Memory B cell (primary cell): ENCODE results near the gene PTPRCAP.
"Not testable (repeated sequence)": the region's sequence is repeated elsewhere in the genome, so short reads cannot be mapped to it uniquely, and the experiment has no call there.

Source experiments
- ATAC-seq: fragments of 150-1000 bp; cut with Tn5 transposase; 2 replicates; pipeline ENCODE4 v1.10.0; 2021; ENCODE audit warnings: low read depth, mild to moderate bottlenecking, moderate library complexity
- DNase-seq, 2 donors: peaks; one replicate each; pipeline ENCODE4 v3.0.0; 2022; ENCODE audit warnings: low spot score in 2 of 2
- H3K27ac Mint-ChIP-seq: one replicate; pipeline ENCODE4 v1.8.0; 2022; ENCODE audit warnings: mild to moderate bottlenecking, moderate library complexity, mixed read lengths
- H3K27me3 Mint-ChIP-seq: one replicate; pipeline ENCODE4 v1.8.0; 2022; ENCODE audit warnings: mixed read lengths
- H3K36me3 Mint-ChIP-seq: one replicate; pipeline ENCODE4 v1.8.0; 2022; ENCODE audit warnings: mild to moderate bottlenecking, mixed read lengths
- H3K4me1 Mint-ChIP-seq: one replicate; pipeline ENCODE4 v1.8.0; 2022; ENCODE audit warnings: mixed read lengths
- H3K4me3 Mint-ChIP-seq: one replicate; pipeline ENCODE4 v1.8.0; 2022; ENCODE audit warnings: mild to moderate bottlenecking, moderate library complexity, mixed read lengths
- H3K9me3 Mint-ChIP-seq: one replicate; pipeline ENCODE4 v1.8.0; 2022; ENCODE audit warnings: mixed read lengths

PTPRCAP gene

DNA sequence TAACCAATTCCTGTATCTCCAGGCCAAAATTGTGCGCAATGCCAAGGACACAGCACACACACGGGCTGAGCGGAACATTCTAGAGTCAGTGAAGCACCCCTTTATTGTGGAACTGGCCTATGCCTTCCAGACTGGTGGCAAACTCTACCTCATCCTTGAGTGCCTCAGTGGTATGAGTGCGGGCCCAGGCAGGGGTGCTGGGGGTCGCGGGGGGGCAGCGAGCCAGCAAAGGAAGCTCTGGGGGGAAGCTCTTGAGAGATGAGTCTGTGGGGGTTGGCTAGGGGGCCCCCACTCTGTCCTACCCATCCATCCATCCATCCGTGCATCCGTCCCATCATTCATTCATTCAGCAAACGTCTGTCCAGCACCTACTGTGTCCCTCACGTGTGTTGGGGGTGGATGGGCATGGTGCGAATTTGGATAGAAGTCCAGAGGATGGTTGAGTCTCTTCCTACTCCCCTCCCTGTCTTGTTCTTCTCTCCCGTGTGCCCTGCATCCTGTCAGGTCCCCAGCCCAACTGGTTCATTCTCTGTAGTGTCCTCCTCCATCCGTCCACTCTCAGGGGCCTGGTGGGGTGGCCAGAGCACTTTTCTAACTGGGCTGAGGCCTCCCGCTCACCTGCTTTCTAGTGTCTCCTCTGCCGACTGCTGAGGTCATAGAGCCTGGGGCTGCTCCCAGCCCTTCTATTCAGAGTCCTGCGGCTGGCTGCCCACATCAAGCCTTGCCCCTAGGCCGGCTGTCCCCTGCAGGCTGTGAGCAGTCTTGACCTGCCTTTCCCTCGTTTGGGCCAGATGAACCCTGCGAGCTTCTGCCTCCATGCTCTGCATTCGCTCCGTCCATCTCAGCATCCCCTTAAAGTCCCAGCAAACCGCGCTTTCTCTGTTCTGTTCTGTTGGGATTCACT lies 5.9 kb downstream of the PTPRCAP start:
- DNase-seq (no peak), ATAC-seq (no peak)
- H3K4me1 Mint-ChIP-seq, result peaks cover 37% of the 10 kb centered on the region
- no peaks in the 10 kb centered on the region for H3K9me3 Mint-ChIP-seq
- peaks cover 17% of the 10 kb centered on the region for H3K36me3 Mint-ChIP-seq
- H3K27me3 Mint-ChIP-seq, result no peaks in the 10 kb centered on the region
- no peak overlapping the region for H3K27ac Mint-ChIP-seq
- H3K4me3 Mint-ChIP-seq, result no peak overlapping the region

DNA sequence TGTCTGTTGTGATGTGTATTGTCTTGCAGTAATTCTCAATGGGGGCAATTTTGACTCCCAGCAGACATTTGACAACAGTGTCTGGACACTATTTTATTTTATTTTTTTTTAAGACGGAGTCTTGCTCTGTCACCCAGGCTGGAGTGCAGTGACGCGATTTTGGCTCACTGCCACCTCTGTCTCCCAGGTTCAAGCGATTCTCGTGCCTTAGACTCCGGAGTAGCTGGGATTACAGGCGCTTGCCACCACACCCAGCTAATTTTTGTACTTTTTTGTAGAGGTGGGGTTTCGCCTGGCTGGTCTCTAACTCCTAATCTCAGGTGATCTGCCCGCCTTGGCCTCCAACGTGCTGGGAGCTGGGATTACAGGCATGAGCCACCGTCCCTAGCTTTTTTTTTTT lies 7.8 kb downstream of the PTPRCAP start:
- H3K9me3 Mint-ChIP-seq, result no peaks in the 10 kb centered on the region
- H3K36me3 Mint-ChIP-seq, result peaks cover 7% of the 10 kb centered on the region
- H3K4me1 Mint-ChIP-seq, result peaks cover 26% of the 10 kb centered on the region
- DNase-seq (no peak), ATAC-seq (no peak)
- H3K4me3 Mint-ChIP-seq, result peak overlapping the region; percentile 39
- H3K27me3 Mint-ChIP-seq, result no peaks in the 10 kb centered on the region
- no peak overlapping the region for H3K27ac Mint-ChIP-seq

DNA sequence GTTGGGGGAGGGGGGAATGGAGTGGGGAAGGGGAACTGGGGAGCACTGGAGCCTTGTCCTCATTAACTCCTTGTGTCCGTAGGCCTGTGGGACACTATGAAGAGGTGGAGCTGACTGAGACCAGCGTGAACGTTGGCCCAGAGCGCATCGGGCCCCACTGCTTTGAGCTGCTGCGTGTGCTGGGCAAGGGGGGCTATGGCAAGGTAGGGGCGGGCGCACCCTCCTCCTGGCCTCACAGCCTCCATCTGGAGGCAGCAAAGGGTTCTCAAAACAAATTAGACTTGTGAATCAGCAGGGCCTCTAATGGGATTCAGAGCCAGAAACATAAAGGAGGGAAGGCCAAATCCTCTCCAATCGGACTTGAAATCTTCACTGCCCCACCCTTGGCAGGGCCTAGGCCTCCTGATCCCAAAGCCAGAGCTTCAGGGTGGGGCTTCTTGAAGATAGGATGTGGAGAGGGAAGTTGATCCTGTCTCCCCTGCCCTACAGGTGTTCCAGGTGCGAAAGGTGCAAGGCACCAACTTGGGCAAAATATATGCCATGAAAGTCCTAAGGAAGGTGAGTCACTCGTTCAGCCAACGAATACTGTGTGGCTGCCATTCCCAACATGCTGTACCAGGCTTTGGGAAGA lies 8.3 kb downstream of the PTPRCAP start:
- ATAC-seq (no peak), DNase-seq (no peak)
- Mint-ChIP-seq H3K27ac (peak overlapping the region; percentile 95), H3K4me1 (peaks cover 28% of the 10 kb centered on the region), H3K9me3 (no peaks in the 10 kb centered on the region), H3K27me3 (no peaks in the 10 kb centered on the region), H3K4me3 (peak overlapping the region; percentile 97), H3K36me3 (peaks cover 7% of the 10 kb centered on the region)

DNA sequence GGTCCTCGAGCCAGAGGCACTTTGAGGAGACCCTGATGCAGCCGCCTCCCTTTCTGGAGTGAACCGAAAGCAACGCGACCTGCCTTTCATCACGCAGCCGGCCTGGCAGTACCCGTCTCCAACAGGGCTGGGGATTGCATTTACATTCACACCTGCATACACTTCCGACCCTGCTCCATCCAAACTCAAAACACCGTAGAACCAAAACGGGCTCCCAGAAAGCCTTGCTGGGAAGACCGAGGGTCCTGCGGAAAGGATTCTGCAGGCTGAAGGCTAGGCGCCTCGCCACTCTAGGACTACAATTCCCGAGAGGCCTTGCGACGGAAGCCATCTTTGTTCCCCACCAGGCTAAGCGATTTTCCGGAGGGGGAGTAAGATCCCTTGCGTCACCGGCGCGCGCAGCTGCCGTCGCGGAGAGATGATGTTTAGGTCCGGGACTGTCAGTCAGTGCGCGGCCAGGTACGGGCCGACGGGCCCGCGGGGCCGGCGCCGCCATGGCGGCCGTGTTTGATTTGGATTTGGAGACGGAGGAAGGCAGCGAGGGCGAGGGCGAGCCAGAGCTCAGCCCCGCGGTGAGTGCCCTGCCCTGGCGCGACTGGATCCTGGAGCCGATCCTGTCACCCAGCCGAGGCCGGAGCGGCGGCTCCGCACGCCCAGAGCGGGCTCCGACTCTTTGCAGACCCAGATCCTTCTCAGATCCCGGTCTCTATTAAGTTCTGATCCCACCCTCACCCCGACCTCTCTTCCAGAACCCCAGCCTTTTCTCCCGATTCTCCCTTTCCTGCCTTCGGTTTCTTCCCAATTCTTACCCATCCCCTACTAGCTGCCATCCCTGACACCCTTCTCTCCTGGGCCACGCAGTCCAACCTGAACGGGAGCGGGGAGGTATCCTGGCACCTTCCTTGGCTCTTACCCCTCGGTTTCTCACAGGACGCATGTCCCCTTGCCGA lies 9.2 kb downstream of the PTPRCAP start, which contains the start of gene RPS6KB2:
Gene RPS6KB2, plus strand, starts transcription at position 443 of the 950 bp plus-strand sequence. Its CDS starts 52 bp downstream, at position 495.
- H3K9me3 Mint-ChIP-seq, result no peaks in the 10 kb centered on the region
- H3K36me3 Mint-ChIP-seq, result peaks cover 7% of the 10 kb centered on the region
- H3K27ac Mint-ChIP-seq, result peak within 1 kb of the TSS; percentile 95
- no peaks in the 10 kb centered on the region for H3K27me3 Mint-ChIP-seq
- peak within 1 kb of the TSS; percentile 97 for H3K4me3 Mint-ChIP-seq
- ATAC-seq (peak; percentile 91), DNase-seq (peak; percentile 98 to 100)
- H3K4me1 Mint-ChIP-seq, result peaks cover 21% of the 10 kb centered on the region

DNA sequence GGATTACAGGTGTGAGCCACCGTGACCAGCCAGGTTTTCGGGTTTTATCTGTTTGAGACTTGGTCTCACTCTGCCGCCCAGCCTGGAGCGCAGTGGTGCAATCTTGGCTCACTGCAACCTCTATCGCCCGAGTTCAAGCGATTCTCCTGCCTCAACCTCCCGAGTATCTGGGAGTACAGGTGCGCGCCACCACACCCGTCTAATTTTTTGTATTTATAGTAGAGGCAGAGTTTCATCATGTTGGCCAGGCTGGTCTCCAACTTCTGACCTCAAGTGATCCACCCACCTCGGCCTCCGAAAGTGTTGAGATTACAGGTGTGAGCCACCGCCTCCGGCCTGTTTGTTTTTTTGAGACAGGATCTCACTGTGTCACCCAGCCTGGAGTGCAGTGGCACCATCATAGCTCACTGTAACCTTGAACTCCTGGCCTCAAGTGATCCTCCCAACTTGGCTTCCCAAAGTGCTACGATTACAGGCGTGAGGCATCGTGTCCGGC lies 10.1 kb downstream of the PTPRCAP start:
- not testable (repeated sequence) for ATAC-seq, DNase-seq, H3K27ac Mint-ChIP-seq, H3K36me3 Mint-ChIP-seq, H3K27me3 Mint-ChIP-seq, H3K9me3 Mint-ChIP-seq
- Mint-ChIP-seq H3K4me1 (peaks cover 22% of the 10 kb centered on the region), H3K4me3 (peak overlapping the region; percentile 97)

DNA sequence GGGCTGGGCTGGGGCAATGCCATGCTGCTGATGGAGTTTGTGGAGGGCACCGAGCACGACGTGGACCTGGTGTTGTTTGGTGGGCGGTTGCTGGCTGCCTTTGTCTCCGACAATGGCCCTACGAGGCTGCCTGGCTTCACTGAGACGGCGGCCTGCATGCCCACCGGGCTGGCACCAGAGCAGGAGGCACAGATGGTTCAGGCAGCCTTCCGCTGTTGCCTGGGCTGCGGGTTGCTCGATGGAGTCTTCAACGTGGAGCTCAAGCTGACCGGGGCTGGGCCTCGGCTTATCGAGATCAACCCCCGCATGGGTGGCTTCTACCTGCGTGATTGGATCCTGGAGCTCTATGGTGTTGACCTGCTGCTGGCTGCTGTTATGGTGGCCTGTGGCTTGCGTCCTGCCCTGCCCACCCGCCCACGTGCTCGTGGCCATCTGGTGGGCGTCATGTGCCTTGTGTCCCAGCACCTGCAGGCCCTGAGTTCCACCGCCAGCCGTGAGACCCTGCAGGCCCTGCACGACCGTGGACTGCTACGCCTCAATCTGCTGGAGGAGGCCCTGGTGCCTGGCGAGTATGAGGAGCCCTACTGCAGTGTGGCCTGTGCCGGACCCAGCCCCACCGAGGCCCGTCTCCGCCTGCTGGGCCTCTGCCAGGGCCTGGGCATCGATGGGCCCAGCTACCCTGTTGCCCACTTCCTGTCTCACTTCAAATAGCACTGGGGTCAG lies 13.4 kb downstream of the PTPRCAP start:
- H3K4me1 Mint-ChIP-seq, result peaks cover 27% of the 10 kb centered on the region
- no peaks in the 10 kb centered on the region for H3K9me3 Mint-ChIP-seq
- no peaks in the 10 kb centered on the region for H3K27me3 Mint-ChIP-seq
- DNase-seq (no peak), ATAC-seq (no peak)
- H3K27ac Mint-ChIP-seq, result no peak overlapping the region
- H3K36me3 Mint-ChIP-seq, result peaks cover 1% of the 10 kb centered on the region
- H3K4me3 Mint-ChIP-seq, result no peak overlapping the region

DNA sequence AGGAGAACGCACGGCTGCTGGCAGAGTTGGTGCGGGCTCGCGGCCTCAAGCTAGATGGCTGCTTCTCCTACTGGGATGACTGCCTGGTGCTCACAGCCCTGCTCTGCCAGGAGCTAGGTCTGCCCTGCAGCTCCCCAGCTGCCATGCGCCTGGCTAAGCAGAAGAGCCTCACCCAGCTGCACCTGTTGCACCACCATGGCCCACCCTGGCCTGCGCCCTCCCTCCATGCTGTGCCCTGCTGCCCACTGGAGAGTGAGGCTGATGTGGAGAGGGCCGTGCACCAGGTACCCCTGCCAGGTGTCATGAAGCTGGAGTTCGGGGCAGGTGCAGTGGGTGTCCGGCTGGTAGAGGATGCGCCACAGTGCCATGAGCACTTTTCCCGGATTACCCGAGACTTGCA lies 14.0 kb downstream of the PTPRCAP start:
- Mint-ChIP-seq H3K4me3 (no peak overlapping the region), H3K27ac (no peak overlapping the region), H3K36me3 (peaks cover 1% of the 10 kb centered on the region), H3K27me3 (no peaks in the 10 kb centered on the region), H3K4me1 (peaks cover 23% of the 10 kb centered on the region), H3K9me3 (no peaks in the 10 kb centered on the region)
- no peak for ATAC-seq
- no peak for DNase-seq

DNA sequence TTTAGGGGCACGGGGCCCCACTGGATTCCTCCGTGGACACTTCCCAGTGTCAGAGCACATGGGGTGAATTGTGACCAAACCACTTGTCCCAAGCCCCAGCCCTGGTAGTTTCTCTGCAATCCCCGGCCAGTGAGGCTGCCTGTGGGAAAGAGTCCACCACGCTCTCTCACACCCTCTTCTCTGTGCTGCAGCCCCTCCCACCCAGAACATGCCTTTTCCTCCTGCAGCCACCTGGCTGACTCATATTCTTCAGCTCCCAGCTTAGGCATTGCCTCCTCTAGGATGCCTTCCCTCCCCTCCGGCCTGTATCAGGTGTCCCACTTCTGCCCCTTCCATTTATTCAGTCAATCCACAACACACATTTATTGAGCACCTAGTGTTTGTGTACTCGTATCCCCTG lies 14.6 kb downstream of the PTPRCAP start:
- ATAC-seq (no peak), DNase-seq (no peak)
- Mint-ChIP-seq H3K36me3 (peaks cover 1% of the 10 kb centered on the region), H3K4me3 (peak overlapping the region; percentile 33), H3K27me3 (no peaks in the 10 kb centered on the region), H3K4me1 (peaks cover 27% of the 10 kb centered on the region), H3K27ac (no peak overlapping the region), H3K9me3 (no peaks in the 10 kb centered on the region)

DNA sequence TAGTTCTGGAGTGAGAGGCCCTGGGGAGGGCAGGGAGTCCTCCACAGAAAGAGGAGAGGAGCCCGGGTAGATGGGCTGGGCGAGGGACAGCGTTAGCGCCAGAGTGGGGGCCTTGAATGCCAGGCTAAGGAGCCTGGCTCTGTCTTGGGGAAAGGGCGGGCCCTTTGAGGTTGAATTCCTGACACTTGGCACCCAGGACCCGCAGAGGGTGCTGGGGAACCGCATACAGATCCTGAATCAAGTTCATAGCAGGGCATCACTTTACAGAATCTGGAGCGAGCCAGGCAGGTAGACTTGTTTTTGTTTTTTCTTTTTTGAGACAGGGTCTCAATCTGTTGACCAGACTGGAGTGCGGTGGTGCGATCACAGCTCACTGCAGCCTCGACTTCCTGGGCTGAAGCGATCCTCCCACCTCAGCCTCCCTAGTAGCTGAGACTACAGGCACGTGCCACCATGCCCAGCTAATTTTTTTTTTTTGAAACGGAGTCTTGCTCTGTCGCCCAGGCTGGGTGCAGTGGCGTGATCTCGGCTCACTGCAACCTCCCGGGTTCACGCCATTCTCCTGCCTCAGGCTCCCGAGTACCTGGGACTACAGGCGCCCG lies 16.0 kb downstream of the PTPRCAP start:
- no peaks in the 10 kb centered on the region for H3K27me3 Mint-ChIP-seq
- H3K36me3 Mint-ChIP-seq, result peaks cover 1% of the 10 kb centered on the region
- peaks cover 38% of the 10 kb centered on the region for H3K4me1 Mint-ChIP-seq
- H3K4me3 Mint-ChIP-seq, result peak overlapping the region; percentile 87
- no peaks in the 10 kb centered on the region for H3K9me3 Mint-ChIP-seq
- ATAC-seq (no peak), DNase-seq (no peak)
- H3K27ac Mint-ChIP-seq, result peak overlapping the region; percentile 65

DNA sequence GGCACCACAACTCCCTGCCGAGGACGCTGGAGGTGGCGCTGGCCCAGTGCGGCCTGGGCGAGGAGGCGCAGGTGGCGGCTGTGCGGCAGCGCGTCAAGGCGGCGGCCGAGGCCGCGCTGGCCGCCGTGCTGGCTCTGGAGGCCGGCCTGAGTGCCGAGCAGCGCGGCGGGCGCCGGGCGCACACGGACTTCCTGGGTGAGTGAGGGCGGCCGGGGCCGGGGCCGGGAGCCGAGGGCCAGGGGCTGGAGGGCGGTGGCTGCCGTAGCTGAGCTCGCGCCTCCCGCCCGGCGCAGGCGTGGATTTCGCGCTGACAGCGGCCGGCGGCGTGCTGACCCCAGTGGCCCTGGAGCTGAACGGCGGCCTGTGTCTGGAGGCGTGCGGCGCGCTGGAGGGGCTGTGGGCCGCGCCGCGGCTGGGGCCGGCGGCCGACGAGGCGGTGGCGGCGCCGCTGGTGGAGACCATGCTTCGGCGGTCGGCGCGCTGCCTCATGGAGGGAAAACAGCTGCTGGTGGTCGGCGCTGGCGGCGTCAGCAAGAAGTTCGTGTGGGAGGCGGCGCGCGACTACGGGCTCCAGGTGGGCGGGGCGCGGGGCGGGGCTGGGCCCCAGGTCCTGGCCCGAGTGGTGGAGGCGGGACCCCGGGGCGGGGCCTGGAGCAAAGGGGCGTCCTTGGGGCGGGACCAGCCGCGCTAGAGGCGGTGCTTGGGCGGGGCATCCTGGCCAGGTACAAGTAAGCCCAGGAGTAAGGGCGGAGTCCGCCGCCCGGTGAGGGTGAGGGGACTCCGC lies 16.6 kb downstream of the PTPRCAP start:
- Mint-ChIP-seq H3K4me3 (peak overlapping the region; percentile 87), H3K9me3 (no peaks in the 10 kb centered on the region), H3K27ac (peak overlapping the region; percentile 78), H3K36me3 (peaks cover 1% of the 10 kb centered on the region), H3K4me1 (peaks cover 45% of the 10 kb centered on the region), H3K27me3 (no peaks in the 10 kb centered on the region)
- peak; percentile 98 to 99 for DNase-seq
- peak; percentile 80 for ATAC-seq

DNA sequence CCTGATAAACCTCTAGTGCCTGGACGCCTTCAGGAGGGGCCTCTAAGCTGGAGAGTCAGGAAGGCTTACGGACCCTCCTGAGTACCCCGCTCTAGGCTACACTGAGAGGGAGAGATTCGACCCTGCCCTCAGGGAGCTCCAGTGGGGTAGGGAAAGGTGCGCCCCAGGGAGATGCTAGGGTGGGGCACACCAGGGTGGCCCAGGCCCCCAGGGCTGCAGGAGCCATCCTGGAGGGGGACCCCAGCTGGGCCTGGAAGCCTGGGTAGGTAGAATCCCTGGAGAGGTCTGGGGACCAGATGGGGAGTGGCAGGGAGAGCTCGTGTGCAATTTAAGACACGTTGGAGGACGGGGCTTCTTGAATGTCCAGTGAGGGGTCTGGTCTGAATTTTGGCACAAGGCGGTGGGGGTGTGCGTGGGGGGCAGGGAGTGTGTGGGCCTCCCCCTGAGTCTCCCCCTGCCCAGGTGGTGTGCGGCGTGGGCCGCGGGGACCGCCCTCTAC lies 17.3 kb downstream of the PTPRCAP start:
- peaks cover 46% of the 10 kb centered on the region for H3K4me1 Mint-ChIP-seq
- H3K27me3 Mint-ChIP-seq, result no peaks in the 10 kb centered on the region
- peak overlapping the region; percentile 87 for H3K4me3 Mint-ChIP-seq
- DNase-seq, result no peak
- ATAC-seq, result no peak
- peak overlapping the region; percentile 78 for H3K27ac Mint-ChIP-seq
- H3K9me3 Mint-ChIP-seq, result no peaks in the 10 kb centered on the region
- H3K36me3 Mint-ChIP-seq, result peaks cover 1% of the 10 kb centered on the region
